ENCODE data around the gene LHX1. TPM values are rescaled to one million over a fixed set of nuclear protein-coding genes. Genes with fewer than 3 reads are reported as not detected.

LHX1 gene
- total and polyA plus RNA-seq, 2 of the 8 experiments (the other 6 are each of a cell fraction or from before 2014, with no cell fraction given): 0.26 to 0.93 TPM

GRCh38 chr17:36907407-36907806 lies 29.9 kb upstream of the LHX1 start (continued):
- TF ChIP-seq CTBP2 (IDR thresholded peaks at IDR 0.05; ENCODE audit: borderline replicate concordance, insufficient read depth, insufficient read length, low read length): no peak
- TF ChIP-seq SRF (IDR thresholded peaks at IDR 0.05; ENCODE audit: low read depth, low read length): no peak
- no peak for TF ChIP-seq EZH2 (IDR thresholded peaks at IDR 0.05; ENCODE audit: low read depth, low read length, severe bottlenecking)
- TF ChIP-seq JUND (IDR thresholded peaks at IDR 0.05; ENCODE audit: low read length): no peak
- TF ChIP-seq SP4 (IDR thresholded peaks at IDR 0.05; ENCODE audit: low read length): no peak

Measured in H1 (cell line).